ENCODE results near the gene MEGF9.
"Not testable (repeated sequence)": the region's sequence is repeated elsewhere in the genome, so short reads cannot be mapped to it uniquely, and the experiment has no call there.

The MEGF9 gene

DNA sequence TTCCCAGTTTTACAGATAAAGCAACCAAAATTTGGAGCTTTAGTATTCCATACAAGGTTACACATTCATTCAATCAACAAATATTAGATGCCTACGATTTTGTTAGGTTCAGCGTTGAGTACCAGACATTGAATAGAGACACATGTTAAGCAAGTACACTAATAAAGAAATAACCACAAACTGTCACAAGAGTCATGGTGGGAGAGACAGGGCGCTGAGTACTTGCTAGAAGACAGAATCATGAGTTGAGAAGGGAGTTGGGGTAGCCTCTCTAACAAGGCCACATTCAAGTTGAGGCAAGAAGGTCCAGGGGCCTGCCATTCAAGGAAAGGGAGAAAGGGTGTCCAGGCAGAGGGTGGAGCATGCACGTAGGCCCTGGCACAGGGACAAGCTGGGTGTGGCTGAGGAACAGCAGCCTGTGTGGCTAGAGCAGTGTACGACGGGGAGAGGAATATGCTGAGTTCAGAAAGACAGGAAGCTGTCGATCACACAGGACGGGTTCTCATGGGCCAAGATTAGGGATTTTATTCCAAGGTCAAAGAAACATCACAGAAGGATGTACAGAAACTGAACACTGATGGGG is 151.3 kb downstream of the MEGF9 start:
- no peak overlapping the region for H3K27ac ChIP-seq
- TF ChIP-seq ZFX (IDR thresholded peaks at IDR 0.05; ENCODE audit: borderline replicate concordance), result no peak
- TF ChIP-seq, protein P1, sequence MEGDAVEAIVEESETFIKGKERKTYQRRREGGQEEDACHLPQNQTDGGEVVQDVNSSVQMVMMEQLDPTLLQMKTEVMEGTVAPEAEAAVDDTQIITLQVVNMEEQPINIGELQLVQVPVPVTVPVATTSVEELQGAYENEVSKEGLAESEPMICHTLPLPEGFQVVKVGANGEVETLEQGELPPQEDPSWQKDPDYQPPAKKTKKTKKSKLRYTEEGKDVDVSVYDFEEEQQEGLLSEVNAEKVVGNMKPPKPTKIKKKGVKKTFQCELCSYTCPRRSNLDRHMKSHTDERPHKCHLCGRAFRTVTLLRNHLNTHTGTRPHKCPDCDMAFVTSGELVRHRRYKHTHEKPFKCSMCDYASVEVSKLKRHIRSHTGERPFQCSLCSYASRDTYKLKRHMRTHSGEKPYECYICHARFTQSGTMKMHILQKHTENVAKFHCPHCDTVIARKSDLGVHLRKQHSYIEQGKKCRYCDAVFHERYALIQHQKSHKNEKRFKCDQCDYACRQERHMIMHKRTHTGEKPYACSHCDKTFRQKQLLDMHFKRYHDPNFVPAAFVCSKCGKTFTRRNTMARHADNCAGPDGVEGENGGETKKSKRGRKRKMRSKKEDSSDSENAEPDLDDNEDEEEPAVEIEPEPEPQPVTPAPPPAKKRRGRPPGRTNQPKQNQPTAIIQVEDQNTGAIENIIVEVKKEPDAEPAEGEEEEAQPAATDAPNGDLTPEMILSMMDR (IDR thresholded peaks at IDR 0.05), result no peak

DNA sequence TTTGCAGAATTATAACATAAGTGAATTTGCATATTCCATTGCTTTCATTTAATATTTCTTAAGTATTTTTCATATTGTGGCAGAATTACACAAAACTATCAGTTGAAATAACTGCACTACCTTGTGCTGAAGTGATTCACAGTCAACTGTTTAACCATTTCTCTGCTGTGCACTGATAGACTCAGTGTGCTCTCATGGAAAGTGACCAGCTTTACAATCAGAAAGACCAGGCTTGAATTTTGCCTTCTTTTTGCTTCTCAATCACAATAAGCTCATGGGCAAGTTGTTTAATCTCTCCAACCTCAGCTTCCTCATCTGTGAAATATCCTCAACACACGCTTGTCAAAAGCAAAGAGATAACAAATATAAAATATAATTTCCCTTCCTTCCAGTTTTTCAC is 152.6 kb downstream of the MEGF9 start:
- TF ChIP-seq, protein P1 (IDR thresholded peaks at IDR 0.05), result no peak
- no peak for TF ChIP-seq ZFX (IDR thresholded peaks at IDR 0.05; ENCODE audit: borderline replicate concordance)
- H3K27ac ChIP-seq, result no peak overlapping the region

DNA sequence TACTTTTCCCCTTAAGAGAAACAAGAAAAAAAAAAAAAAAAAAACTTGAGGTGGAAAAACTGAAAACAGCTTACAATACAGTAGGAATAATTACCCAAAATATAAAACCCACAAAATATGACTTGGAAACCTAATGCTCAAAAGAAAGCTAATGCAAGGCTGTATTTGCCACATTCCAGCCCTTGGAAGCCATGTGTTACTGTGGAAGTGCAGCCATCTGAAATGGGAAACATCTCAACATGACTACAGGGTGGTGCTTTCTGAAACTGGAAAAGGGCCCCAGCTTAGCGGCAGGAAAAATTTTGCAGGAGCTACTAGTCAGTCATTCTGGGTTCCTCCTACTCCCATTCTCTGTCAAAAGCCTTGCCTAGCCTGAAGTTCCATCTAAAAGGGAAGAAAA is 154.7 kb downstream of the MEGF9 start:
- no peak overlapping the region for H3K27ac ChIP-seq
- TF ChIP-seq ZFX (IDR thresholded peaks at IDR 0.05; ENCODE audit: borderline replicate concordance), result no peak
- TF ChIP-seq, protein P1 (IDR thresholded peaks at IDR 0.05), result no peak

DNA sequence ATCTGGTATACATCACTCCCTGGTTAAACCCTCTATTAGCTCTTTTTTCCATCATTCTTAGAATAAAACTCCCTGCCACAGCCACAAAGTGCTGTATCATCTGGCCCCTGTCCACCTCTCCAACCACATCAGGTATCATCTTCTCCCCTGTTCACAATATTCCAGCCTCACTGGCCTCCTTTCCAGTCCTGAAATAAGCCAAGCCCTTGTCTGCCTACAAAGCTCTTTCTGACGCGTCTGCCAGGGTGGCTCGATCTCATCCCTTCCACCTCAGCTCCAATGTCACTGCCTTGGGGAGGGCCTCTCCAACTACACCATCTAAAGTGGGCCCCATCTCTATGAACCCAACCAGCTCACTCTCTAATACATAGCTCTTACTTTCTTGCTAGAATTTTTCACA is 155.8 kb downstream of the MEGF9 start:
- H3K27ac ChIP-seq, result no peak overlapping the region
- TF ChIP-seq, protein P1 (IDR thresholded peaks at IDR 0.05), result no peak
- TF ChIP-seq ZFX (IDR thresholded peaks at IDR 0.05; ENCODE audit: borderline replicate concordance), result no peak

DNA sequence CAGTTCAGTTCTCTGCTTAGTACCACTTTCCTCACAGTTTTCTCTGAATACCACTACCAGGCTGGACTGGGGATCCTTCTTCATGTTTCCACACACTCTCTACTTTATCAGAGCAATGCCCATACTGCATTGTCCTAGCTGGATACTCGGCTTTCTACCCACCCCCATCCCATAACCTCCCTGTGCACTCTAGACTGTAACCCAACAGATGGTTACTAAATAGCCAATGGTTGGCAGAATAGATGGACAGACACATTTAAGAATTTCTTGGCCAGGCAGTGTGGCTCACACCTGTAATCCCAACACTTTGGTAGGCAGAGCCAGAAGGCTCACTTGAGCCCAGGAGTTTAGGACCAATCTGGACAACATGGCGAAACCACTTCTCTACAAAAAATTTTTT is 157.1 kb downstream of the MEGF9 start:
- TF ChIP-seq ZFX (IDR thresholded peaks at IDR 0.05; ENCODE audit: borderline replicate concordance), result no peak
- TF ChIP-seq, protein P1 (IDR thresholded peaks at IDR 0.05), result no peak

DNA sequence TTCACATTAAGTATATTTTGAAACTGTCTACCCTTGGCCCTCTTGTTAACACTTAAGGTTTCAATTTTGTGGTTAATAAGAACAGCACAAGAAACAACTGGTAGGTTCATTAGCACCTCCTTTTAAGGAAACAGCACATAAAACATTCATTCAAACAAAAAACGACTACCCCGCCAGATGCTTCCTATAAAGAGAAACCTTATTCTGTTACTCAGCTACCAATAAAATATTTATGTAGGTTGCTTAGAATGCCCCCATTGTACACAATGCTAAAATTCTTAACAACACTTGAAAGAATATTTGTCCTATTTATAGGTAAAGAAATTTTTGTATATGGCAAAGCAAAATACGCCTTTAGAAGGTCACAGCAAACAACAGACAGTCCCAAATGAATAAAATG is 157.5 kb downstream of the MEGF9 start:
- H3K27ac ChIP-seq, result no peak overlapping the region
- TF ChIP-seq, protein P1 (IDR thresholded peaks at IDR 0.05), result no peak
- TF ChIP-seq ZFX (IDR thresholded peaks at IDR 0.05; ENCODE audit: borderline replicate concordance), result no peak

More for the DNA sequence above, 157.1 kb downstream of the MEGF9 start:
- H3K27ac ChIP-seq, result no peak overlapping the region

DNA sequence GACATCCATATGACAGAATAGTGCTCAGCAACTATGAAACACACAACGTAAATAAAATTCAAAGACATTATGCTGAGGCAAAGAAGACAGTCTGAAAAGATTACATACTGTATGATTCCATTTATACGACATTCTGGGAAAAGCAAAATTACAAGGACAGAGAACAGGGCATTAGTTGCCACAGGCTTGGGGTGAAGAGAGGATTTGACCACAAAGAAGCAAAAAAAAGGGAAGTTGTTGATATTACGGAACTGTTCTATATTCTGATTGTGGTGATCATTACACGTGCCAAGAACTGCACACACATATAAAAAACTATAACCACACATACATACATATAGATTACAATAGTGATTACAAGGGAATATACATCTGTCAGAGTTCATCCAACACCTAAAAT is 158.4 kb downstream of the MEGF9 start:
- H3K27ac ChIP-seq, result no peak overlapping the region
- TF ChIP-seq, protein P1 (IDR thresholded peaks at IDR 0.05), result no peak
- TF ChIP-seq ZFX (IDR thresholded peaks at IDR 0.05; ENCODE audit: borderline replicate concordance), result no peak

DNA sequence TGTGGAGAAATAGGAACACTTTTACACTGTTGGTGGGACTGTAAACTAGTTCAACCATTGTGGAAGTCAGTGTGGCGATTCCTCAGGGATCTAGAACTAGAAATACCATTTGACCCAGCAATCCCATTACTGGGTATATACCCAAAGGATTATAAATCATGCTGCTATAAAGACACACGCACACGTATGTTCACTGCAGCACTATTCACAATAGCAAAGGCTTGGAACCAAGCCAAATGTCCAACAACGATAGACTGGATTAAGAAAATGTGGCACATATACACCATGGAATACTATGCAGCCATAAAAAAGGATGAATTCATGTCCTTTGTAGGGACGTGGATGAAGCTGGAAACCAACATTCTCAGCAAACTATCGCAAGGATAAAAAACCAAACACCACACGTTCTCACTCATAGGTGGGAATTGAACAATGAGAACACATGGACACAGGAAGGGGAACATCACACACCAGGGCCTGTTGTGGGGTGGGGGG is 162.0 kb downstream of the MEGF9 start:
- H3K27ac ChIP-seq, result not testable (repeated sequence)

Measured in 22Rv1 (cell line).